Stimulated activated CD4-positive, alpha-beta T cell treated with anti-CD3 and anti-CD28 coated beads, Interleukin-2, amount 100 ng/mL, for 24 hours (primary cell): Measurements from ENCODE around the gene CIZ1.

ENCODE experiments used
- DNase-seq, 2 donors: peaks; one replicate each; pipeline ENCODE4 v3.0.0-alpha.2; 2020

The CIZ1 gene

DNA sequence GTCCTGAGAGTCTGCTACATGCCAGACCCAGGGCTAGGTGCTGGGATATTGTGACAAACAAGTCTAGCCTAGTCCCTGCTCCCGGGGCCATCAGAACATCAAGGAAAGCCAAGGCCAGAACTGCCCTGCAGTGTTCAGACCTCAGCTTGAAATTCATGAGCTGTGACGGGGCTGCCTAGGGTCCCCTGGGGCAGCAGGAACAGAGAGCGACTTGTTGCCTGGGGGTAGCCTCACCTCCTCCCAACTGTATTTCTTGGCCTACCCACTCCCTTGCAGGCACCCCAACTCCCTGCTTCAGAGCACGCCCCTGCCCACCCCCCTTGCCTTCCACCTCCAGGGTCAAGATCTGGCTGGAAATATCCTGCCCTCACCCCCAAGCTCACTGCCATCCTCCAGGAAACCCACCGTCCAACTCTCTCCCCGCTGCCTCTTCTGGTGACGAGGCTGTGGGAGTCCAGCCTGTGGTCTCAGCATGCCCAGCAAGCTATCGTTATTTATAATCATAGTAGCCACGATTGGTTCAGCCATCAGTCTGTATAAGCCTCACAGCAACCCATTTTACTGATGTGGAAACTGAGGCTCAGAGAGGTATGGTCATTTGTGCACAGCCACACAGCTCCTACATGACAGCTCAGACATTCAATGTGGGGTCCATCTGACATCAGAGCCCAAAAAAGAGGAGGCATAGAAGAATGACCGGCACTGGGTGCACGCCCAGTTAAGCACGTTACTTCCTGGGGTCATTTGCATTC lies 22.6 kb upstream of the CIZ1 start:
- no peak for DNase-seq

DNA sequence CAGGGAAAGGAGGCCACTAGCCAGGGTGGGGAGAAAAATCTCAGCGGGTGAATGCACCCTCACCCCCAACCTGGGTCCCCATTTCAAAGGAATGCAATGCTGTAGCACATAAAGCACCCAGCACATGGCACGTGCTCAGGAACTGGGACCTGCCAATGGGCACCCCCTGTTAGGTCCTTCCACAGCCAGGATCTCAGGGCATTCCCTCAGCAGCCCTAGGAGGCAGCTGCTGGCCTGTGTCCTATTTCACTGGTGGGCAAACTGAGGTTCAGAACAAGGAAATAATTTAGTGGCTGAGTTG lies 20.6 kb upstream of the CIZ1 start:
- no peak for DNase-seq

- DNase-seq: no peak
Measured at GRCh38 chr9:128211186-128211980, 20.0 kb upstream of the CIZ1 start.

- DNase-seq: no peak
Measured at GRCh38 chr9:128208946-128209669, 17.7 kb upstream of the CIZ1 start.

DNA sequence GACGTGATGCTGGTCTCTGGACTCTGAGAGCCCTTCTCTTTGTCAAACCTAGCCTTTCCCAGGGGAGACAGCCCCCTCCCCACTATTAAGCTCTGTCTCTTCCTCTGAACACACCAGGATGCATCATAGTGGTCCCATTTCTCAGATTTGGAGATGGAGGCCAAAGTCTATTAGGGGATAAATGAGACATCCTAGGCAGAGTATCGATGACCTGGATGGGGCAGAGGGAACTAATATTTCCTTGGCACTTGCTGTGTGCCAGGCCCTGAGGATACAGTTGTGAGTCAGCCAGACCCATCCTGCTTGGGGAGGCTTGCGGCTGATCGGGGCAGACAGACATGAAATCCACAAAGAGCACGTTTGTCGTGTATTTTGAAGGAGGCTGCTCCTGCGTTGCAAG lies 17.0 kb upstream of the CIZ1 start:
- no peak for DNase-seq

GRCh38 chr9:128206916-128207910 lies 15.8 kb upstream of the CIZ1 start:
- DNase-seq: no peak

GRCh38 chr9:128206484-128206883 lies 15.1 kb upstream of the CIZ1 start:
- no peak for DNase-seq

- DNase-seq: no peak
Measured at GRCh38 chr9:128205296-128205944, 14.0 kb upstream of the CIZ1 start.

DNA sequence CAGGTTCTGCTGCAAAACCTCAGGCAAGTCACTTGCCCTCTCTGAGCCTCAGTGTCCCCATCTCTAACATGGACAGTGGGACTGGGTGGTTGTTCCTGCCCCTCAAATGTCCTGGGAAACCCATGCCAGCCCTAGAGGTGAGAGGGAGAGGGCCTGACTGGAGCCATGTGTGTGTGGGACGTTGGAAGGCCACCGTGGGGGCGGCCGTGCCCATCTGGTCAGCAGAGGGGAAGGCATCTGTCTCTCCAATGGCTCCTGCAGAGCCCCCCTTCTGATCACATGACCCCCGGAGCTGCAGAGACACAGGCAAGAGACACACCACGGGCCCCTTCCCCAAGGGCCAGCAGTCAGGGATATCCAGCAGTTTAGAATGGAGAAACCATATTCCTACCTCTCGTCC lies 13.5 kb upstream of the CIZ1 start:
- DNase-seq: no peak

DNA sequence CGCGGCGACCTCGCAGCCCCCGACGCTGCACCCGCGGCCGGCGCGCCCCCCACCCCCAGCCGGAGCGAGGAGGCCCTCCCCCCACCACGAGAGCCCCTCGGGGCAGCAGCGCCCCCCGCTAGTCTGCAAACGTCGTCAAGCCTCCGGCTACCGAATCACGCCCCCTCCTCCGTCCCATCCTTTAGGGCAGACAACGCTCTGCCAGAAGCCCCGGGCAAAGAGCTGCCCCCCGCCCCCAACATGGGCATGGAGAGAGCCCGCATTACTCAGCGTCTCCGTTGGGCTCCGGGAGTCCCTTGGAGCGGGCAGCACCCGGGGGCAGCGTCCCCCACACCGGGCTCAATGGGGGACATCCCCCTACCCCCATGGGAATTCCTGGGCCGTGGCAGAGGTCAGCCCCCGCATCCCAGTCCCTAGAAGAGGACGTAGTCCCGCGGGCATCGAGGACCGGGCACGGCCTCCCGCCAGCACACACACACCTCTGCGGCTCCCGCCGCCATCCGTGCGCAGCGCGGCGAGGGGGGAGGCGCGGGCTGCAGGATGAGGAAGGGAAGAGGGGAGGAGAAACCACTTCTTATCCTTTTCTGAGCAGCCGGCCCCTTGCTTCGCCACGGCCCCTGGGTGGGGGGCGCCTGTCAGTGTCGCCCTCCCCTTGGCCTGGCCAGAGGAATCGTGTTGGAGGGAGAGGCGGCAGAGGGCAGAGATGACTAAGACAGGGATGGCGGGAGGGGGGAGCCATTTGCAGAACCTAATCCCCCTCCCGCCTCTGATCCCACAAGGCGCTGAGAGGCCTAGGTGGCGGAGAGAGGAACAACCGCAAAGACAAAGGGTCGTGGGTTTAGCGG lies 12.6 kb upstream of the CIZ1 start:
- peak in 1 of 2 donors; percentile 19 for DNase-seq

- peak; percentile 69 to 72 for DNase-seq
Measured at GRCh38 chr9:128203024-128203706, 11.8 kb upstream of the CIZ1 start, which contains the start of gene DNM1. Gene DNM1, plus strand, starts transcription at chr9:128203379. Its CDS starts 92 bp downstream, at chr9:128203471.

- DNase-seq: no peak
Measured at GRCh38 chr9:128202648-128203023, 11.3 kb upstream of the CIZ1 start.

GRCh38 chr9:128201441-128202369 lies 10.3 kb upstream of the CIZ1 start:
- DNase-seq: no peak

DNA sequence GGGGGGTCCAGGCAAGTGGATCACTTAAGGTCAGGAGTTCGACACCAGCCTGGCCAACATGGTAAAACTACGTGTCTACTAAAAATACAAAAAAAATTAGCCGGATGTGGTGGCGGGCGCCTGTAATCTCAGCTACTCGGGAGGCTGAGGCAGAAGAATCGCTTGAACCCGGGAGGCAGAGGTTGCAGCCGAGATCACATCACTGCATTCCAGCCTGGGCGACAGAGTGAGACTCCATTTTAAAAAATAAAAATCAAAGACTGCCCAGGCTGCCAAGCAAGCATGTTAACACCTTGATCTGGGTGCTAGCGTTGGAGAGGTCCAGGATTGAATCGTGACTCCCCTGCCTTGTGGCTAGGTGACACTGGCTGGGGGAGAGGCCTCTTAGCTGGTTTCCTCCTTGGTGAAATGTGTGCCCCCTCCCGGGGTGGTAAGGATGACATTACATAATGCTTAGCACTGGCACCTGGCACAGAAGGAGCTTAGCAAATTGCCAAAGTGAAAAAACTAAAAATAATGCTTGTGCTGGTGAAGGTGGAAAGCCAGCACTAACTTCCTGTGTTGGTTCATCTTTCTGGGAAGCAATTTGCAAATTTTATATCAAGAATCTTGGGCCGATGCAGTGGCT lies 2.2 kb upstream of the CIZ1 start:
- no peak for DNase-seq

DNA sequence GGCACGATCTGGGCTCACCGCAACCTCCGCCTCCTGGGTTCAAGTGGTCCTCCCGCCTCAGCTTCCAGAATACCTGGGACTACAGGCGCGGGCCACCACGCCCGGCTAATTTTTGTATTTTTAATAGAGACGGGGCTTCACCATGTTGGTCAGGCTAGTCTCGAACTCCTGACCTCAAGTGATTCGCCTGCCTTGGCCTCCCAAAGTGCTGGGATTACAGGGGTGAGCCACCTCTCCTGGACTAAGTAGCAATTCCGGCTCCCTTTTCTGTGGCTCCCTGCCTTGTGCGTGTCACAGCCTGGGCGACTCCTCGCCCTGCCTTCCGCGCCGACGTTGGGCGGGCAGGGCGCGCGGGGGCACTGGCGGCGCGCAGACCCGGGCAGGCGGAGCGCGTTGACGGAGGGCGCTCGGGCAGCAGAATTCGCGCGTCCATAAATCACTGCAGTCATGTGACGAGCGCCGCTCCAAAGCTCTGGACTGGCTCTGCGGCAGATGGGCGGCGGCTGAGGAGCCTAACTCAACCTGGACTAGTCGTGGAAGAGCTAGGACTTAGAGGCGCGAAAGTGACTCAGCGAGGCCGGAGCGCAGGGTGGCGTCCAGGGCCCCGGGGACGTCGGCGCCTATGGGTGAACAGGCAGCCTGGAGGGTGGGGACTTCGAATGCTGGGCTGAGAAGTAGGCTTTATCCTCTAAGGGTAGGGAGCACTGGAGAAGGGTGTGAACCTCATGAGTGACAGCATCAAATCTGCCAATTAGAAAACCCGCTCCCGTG lies 1.4 kb upstream of the CIZ1 start:
- DNase-seq: peak in 1 of 2 donors; percentile 65

- peak in 1 of 2 donors; percentile 26 for DNase-seq
Measured at GRCh38 chr9:128190516-128191405, 611 bp downstream of the CIZ1 start.

- DNase-seq: no peak
Measured at GRCh38 chr9:128190013-128190412, 1.4 kb downstream of the CIZ1 start.
